ENCODE measurements around the gene SH2D4B.

Gene SH2D4B

DNA sequence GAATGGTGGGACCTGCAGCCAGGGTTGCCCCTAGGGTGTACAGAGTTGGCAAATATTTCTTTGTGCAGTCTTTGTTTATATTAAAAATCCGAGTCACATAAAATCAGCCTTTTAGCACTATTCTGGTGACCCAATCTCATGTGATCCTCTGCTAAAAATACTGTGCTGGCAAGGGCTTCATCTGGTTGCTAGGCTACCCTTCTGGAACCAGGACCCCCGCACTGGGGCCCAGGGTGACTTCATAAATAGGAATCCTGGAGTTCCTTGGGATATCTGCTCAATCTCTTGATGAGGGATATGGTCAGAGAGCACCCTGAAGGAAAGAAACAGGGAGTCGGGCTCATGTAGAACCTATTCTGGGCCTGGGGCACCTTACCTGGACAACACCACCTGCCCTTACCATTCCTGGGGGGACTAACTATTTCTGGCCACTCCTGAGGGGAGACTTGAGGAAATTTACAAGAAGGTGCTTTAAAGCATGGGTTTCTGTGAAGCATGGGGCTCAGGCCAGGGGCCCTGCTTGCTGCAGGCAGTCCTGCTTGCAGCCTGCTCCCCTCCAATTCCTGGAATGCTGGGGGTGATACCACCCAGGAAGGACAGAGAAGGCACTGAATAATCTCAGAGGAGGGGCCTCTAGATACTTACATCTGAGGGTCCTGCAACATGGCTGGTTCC, 44.7 kb downstream of the SH2D4B start:
- TF ChIP-seq, protein P1, sequence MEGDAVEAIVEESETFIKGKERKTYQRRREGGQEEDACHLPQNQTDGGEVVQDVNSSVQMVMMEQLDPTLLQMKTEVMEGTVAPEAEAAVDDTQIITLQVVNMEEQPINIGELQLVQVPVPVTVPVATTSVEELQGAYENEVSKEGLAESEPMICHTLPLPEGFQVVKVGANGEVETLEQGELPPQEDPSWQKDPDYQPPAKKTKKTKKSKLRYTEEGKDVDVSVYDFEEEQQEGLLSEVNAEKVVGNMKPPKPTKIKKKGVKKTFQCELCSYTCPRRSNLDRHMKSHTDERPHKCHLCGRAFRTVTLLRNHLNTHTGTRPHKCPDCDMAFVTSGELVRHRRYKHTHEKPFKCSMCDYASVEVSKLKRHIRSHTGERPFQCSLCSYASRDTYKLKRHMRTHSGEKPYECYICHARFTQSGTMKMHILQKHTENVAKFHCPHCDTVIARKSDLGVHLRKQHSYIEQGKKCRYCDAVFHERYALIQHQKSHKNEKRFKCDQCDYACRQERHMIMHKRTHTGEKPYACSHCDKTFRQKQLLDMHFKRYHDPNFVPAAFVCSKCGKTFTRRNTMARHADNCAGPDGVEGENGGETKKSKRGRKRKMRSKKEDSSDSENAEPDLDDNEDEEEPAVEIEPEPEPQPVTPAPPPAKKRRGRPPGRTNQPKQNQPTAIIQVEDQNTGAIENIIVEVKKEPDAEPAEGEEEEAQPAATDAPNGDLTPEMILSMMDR (IDR thresholded peaks at IDR 0.05): no peak

DNA sequence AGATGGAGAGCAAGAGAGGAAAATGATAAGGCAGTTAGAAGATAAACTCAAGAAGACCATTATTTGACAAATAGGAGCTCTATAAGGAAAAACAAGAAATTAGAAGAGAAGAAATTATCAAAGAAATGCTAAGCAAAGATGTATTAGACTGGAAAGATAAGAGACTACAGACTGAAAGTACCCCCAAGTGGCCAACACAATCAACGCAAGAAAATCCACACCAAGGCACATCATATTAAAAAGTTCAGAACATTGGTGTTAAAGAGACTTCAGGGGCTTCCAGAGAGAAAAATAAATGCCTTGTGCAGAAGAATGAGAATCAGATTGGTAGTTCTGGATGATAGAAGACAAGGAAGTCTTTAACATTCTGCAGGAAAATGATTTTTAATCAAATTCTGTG, 46.0 kb downstream of the SH2D4B start:
- TF ChIP-seq, protein P1 (IDR thresholded peaks at IDR 0.05): no peak

DNA sequence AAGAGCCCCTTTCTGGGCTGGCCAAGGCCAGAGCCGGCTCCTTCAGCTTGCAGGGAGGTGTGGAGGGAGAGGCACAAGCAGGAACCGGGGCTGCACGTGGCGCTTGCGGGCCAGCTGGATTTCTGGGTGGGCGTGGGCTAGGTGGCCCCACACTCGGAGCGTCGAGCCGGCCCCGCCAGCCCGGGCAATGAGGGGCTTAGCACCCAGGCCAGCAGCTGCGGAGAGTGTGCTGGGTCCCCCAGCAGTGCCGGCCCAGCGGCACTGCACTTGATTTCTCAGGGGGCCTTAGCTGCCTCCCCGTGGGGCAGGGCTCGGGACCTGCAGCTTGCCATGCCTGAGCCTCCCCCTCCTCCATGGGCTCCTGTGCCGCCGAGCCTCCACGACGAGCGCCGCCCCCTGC, 48.1 kb downstream of the SH2D4B start:
- TF ChIP-seq, protein P1 (IDR thresholded peaks at IDR 0.05): no peak

DNA sequence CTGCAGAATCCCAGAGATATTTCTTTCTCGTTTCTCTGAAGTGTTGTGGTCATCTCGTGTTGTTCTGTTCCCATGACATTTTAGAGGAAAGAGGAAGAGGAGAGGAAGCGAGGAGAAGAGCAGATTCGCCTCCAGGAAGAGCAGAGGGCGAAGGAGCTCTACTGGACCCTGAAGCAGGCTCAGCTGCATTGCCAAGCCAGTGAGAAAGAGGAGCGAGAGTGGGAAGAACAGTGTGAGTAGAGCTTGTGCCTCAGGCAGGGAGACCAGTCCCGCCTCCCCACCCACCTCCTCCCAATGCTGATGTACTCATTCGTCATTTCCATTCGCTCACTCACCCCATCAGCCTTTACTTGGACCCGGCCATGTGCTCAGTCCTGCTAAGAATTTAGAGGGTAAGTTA, 50.8 kb downstream of the SH2D4B start:
- TF ChIP-seq, protein P1 (IDR thresholded peaks at IDR 0.05): no peak

DNA sequence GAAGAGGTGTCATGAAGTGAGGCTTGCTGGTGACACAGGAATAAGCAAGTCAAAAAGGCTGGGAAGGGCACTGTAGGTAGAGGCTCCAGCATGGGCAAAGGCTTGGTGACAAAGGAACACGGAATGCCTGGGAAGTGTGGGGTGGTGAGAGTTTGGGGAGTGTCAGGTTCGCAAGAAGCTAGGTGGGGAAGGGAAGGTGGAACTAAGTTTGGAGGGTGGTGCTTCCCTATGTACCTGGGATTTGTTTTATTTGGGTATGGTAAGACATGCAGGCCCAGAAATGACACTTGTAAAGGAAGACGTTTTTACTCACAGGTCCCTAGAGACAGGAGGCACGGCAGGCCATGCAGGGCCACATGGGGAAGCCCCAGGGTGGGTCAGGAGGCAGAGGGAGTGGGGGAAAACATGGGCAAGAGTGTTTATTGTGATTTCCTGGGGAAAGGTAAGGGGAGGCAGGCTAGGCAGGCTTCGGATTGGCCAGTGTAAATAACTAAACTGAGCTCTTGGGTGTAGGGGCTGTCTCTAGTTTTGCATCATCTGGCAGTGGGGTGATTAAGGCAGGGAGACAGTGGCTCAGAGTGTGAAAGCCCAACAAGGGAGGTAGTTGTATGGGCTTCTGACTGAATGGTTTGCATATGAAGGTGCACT, 52.1 kb downstream of the SH2D4B start:
- TF ChIP-seq, protein P1 (IDR thresholded peaks at IDR 0.05): no peak

DNA sequence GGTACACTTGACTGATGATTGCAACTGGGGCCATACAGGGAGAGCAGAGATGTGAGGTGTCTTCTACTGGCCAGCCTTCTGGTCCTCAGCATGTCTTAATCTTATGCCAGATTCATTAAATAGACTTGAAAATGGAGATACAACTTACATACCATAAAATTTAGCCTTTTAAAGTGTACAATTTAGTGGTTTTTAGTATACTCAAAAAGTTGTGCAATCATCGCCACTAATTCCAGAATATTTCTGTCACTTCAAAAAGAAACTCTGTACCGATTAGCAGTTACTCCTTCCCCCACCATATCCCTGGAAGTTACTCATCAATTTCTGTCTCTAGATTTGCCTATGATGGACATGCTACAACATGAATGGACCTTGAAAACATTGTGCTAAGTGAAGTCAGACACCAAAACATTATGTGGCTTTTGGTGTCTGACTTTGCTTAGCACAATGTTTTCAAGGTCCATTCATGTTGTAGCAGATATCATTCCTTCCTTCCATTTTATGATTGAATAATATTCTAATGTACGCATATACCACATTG, 53.0 kb downstream of the SH2D4B start:
- TF ChIP-seq, protein P1 (IDR thresholded peaks at IDR 0.05): no peak

DNA sequence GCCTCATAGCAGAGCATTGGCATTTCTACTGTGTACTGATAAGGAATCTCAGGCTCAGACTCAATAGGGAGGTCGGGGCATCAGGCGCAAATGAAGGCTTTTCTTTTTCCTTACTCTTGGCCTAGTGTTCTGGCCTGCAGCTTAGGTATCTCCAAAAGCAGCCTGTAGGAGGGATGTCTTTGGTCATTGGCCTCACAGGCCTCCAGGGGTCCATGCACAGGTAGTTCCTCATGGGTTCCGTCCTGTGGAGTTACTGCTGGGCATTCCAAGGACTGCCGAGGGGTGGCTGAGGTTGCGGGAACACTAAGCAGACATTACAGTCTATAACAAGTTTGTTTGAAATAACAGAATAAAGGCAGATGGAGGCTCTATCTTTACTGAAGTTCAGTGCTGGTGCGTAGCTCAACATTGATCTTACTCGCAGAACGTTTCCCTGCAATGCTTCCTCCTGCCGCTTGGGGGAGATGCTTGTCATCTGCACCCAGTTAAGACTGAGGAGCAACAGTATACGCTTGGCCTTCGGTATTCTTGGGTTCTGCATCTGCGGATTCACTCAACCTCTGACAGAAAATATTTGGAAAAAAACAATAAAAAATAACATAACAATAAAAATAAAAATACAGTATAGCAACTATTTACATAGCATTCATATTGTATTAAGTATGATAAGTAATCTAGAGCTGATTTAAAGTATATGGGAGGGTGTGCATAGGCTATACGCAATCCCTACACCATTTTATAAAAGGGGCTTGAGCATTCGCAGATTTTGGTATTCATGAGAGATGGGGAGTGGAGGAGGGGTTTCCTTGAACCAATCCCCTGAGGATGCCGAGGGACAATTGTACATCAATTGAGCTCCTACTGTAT, 58.9 kb downstream of the SH2D4B start:
- TF ChIP-seq, protein P1 (IDR thresholded peaks at IDR 0.05): peak; percentile 91
